ENCODE data around the gene UBE2Q1. TPM values are rescaled to one million over a fixed set of nuclear protein-coding genes. Genes with fewer than 3 reads are reported as not detected.

Gene UBE2Q1
- total and polyA plus RNA-seq, 4 donors, result 8.2 to 22.0 (median 14.2) TPM

- whole genome bisulfite sequencing, result 94% methylated on average over 6 of the region's 6 CpGs
- TF ChIP-seq FOXA2 (IDR thresholded peaks at IDR 0.05), result no peak
- no peak for TF ChIP-seq ATF3 (IDR thresholded peaks at IDR 0.05)
- Histone ChIP-seq H3K27me3 (ENCODE audit: control insufficient read depth in 4 of 4, insufficient read depth in 4 of 4, low read length in 3 of 4) (no peaks in the 10 kb centered on the region), H3K36me3 (ENCODE audit: control insufficient read depth in 4 of 4, insufficient read depth in 3 of 4, low read depth in 1 of 4, low read length in 3 of 4) (peaks cover 26 to 68% (median 55%) of the 10 kb centered on the region in 4 donors), H3K9ac (ENCODE audit: low read depth in 1 of 2, low read length in 2 of 2) (no peak overlapping the region), H3K4me1 (ENCODE audit: control insufficient read depth in 4 of 4, insufficient read depth in 4 of 4, low read length in 3 of 4) (peaks cover 12 to 47% (median 39%) of the 10 kb centered on the region in 4 donors), H3K4me3 (ENCODE audit: low read depth in 1 of 3, low read length in 3 of 3) (no peak overlapping the region), H3K27ac (ENCODE audit: low read depth in 1 of 2, low read length in 2 of 2) (no peak overlapping the region), H3K9me3 (ENCODE audit: control insufficient read depth in 4 of 4, low read length in 3 of 4) (no peaks in the 10 kb centered on the region)
- DNase-seq (ENCODE audit: low spot score), result no peak
Measured at GRCh38 chr1:154552036-154552435, 6.4 kb downstream of the UBE2Q1 start.

GRCh38 chr1:154551474-154551873, 7.0 kb downstream of the UBE2Q1 start:
- Histone ChIP-seq H3K27ac (ENCODE audit: low read depth in 1 of 2, low read length in 2 of 2) (no peak overlapping the region), H3K9ac (ENCODE audit: low read depth in 1 of 2, low read length in 2 of 2) (no peak overlapping the region), H3K9me3 (ENCODE audit: control insufficient read depth in 4 of 4, low read length in 3 of 4) (no peaks in the 10 kb centered on the region), H3K4me1 (ENCODE audit: control insufficient read depth in 4 of 4, insufficient read depth in 4 of 4, low read length in 3 of 4) (peaks cover 11 to 48% (median 39%) of the 10 kb centered on the region in 4 donors), H3K36me3 (ENCODE audit: control insufficient read depth in 4 of 4, insufficient read depth in 3 of 4, low read depth in 1 of 4, low read length in 3 of 4) (peaks cover 26 to 68% (median 55%) of the 10 kb centered on the region in 4 donors), H3K27me3 (ENCODE audit: control insufficient read depth in 4 of 4, insufficient read depth in 4 of 4, low read length in 3 of 4) (no peaks in the 10 kb centered on the region), H3K4me3 (ENCODE audit: low read depth in 1 of 3, low read length in 3 of 3) (no peak overlapping the region)
- 86% methylated on average over 4 of the region's 4 CpGs for WGBS
- DNase-seq (ENCODE audit: low spot score), result no peak
- no peak for TF ChIP-seq MAX (IDR thresholded peaks at IDR 0.05)
- TF ChIP-seq ZBTB33 (IDR thresholded peaks at IDR 0.05), result no peak
- no peak for TF ChIP-seq GABPA (IDR thresholded peaks at IDR 0.05 in 1 of 2, conservative IDR thresholded peaks at IDR 0.05 in 1 of 2)
- no peak for TF ChIP-seq TAF1 (conservative IDR thresholded peaks at IDR 0.05)
- TF ChIP-seq HNF4A (conservative IDR thresholded peaks at IDR 0.05), result peak in 1 of 2 donors; percentile 12

- H3K27me3 ChIP-seq (ENCODE audit: control insufficient read depth in 4 of 4, insufficient read depth in 4 of 4, low read length in 3 of 4), result no peaks in the 10 kb centered on the region
- no peak for DNase-seq (ENCODE audit: low spot score)
- H3K36me3 ChIP-seq (ENCODE audit: control insufficient read depth in 4 of 4, insufficient read depth in 3 of 4, low read depth in 1 of 4, low read length in 3 of 4), result peaks cover 26 to 67% (median 54%) of the 10 kb centered on the region in 4 donors
- H3K4me1 ChIP-seq (ENCODE audit: control insufficient read depth in 4 of 4, insufficient read depth in 4 of 4, low read length in 3 of 4), result peaks cover 12 to 45% (median 37%) of the 10 kb centered on the region in 4 donors
- no peak overlapping the region for H3K9ac ChIP-seq (ENCODE audit: low read depth in 1 of 2, low read length in 2 of 2)
- H3K4me3 ChIP-seq (ENCODE audit: low read depth in 1 of 3, low read length in 3 of 3), result no peak overlapping the region
- no peak overlapping the region for H3K27ac ChIP-seq (ENCODE audit: low read depth in 1 of 2, low read length in 2 of 2)
- no peaks in the 10 kb centered on the region for H3K9me3 ChIP-seq (ENCODE audit: control insufficient read depth in 4 of 4, low read length in 3 of 4)
- TF ChIP-seq HNF4A (conservative IDR thresholded peaks at IDR 0.05), result no peak
- no peak for TF ChIP-seq EGR1 (IDR thresholded peaks at IDR 0.05; ENCODE audit: low read depth in 2 of 2)
- no peak for TF ChIP-seq RXRA (IDR thresholded peaks at IDR 0.05)
- TF ChIP-seq FOXA2 (IDR thresholded peaks at IDR 0.05), result no peak
- no peak for TF ChIP-seq SP1 (IDR thresholded peaks at IDR 0.05)
- no peak for TF ChIP-seq GABPA (IDR thresholded peaks at IDR 0.05 in 1 of 2, conservative IDR thresholded peaks at IDR 0.05 in 1 of 2)
- no peak for TF ChIP-seq ZBTB33 (IDR thresholded peaks at IDR 0.05)
- TF ChIP-seq TAF1 (conservative IDR thresholded peaks at IDR 0.05), result no peak
- TF ChIP-seq RAD21 (IDR thresholded peaks at IDR 0.05), result no peak
- no peak for TF ChIP-seq ATF3 (IDR thresholded peaks at IDR 0.05)
- no peak for TF ChIP-seq MAX (IDR thresholded peaks at IDR 0.05)
- WGBS, result 78% methylated on average over 6 of the region's 6 CpGs
Measured at GRCh38 chr1:154550657-154551056, 7.8 kb downstream of the UBE2Q1 start.
